HG02610 (cell line): ENCODE measurements around the gene LTB.

Source experiments
- ATAC-seq: cut with Tn5 transposase; IDR thresholded peaks from one replicate; pipeline ENCODE4 v1.9.1; 2021; ENCODE audit warnings: mild to moderate bottlenecking, moderate library complexity; ENCODE audit not compliant: unreplicated experiment

Gene LTB

GRCh38 chr6:31576897-31577578 is 5.2 kb downstream of the LTB start:
- ATAC-seq = no peak

- ATAC-seq = no peak
Measured at GRCh38 chr6:31575952-31576685, 6.1 kb downstream of the LTB start.

- ATAC-seq = no peak
Measured at GRCh38 chr6:31575335-31575901, 6.8 kb downstream of the LTB start, which contains the start of gene TNF. TNF (plus strand) TSS chr6:31575565; CDS start chr6:31575742, 177 bp downstream.

GRCh38 chr6:31574106-31575061 is 7.8 kb downstream of the LTB start:
- ATAC-seq = no peak

GRCh38 chr6:31573239-31574105 is 8.8 kb downstream of the LTB start:
- ATAC-seq = no peak

- no peak for ATAC-seq
Measured at GRCh38 chr6:31572041-31572911, 9.9 kb downstream of the LTB start, which contains the start of gene LTA. LTA (plus strand) TSS chr6:31572289; CDS start chr6:31572743, 454 bp downstream.

- no peak for ATAC-seq
Measured at GRCh38 chr6:31569861-31570536, 12.2 kb downstream of the LTB start.

GRCh38 chr6:31568537-31568961 is 13.7 kb downstream of the LTB start:
- peak; percentile 69 for ATAC-seq

- no peak for ATAC-seq
Measured at GRCh38 chr6:31567531-31568370, 14.5 kb downstream of the LTB start.

GRCh38 chr6:31560697-31561058 is 21.5 kb downstream of the LTB start:
- no peak for ATAC-seq

- peak; percentile 52 for ATAC-seq
Measured at GRCh38 chr6:31559958-31560696, 22.1 kb downstream of the LTB start.

GRCh38 chr6:31559606-31559957 is 22.6 kb downstream of the LTB start:
- ATAC-seq = no peak

- peak; percentile 35 for ATAC-seq
Measured at GRCh38 chr6:31558631-31559500, 23.4 kb downstream of the LTB start.

- ATAC-seq = no peak
Measured at GRCh38 chr6:31558318-31558625, 24.0 kb downstream of the LTB start.

GRCh38 chr6:31557443-31558317 is 24.5 kb downstream of the LTB start:
- ATAC-seq = no peak
